Measurements from ENCODE around the gene XCL1. TPM values are rescaled to one million over a fixed set of nuclear protein-coding genes. Genes with fewer than 3 reads are reported as not detected.
"Not testable (repeated sequence)": the region's sequence is repeated elsewhere in the genome, so short reads cannot be mapped to it uniquely, and the experiment has no call there.

The XCL1 gene
- total RNA-seq, 1 donor = not detected

DNA sequence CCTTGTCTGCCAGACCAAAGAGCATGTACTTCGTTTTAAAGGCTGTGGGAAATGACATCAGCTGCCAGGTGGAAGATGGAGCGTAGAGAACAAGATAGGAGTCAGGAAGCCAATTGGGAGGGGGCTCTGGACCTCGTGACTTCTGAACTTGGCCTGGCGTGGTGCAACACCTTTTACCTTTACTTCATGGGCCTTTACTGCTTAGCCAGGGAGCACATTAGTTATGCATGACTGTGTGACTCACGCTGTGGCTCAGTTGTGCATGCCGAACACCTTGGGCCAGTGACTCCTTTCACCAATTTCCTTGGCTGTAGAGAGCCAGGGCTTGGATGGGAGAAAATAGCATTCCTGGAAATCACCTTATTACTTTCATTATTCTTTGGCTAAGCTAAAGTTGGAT is 7.2 kb downstream of the XCL1 start:
- H3K4me3 ChIP-seq (ENCODE audit: low read depth, low read length) = no peak overlapping the region
- peak; percentile 4 for DNase-seq (ENCODE audit: low read depth)
- TF ChIP-seq, protein P1, sequence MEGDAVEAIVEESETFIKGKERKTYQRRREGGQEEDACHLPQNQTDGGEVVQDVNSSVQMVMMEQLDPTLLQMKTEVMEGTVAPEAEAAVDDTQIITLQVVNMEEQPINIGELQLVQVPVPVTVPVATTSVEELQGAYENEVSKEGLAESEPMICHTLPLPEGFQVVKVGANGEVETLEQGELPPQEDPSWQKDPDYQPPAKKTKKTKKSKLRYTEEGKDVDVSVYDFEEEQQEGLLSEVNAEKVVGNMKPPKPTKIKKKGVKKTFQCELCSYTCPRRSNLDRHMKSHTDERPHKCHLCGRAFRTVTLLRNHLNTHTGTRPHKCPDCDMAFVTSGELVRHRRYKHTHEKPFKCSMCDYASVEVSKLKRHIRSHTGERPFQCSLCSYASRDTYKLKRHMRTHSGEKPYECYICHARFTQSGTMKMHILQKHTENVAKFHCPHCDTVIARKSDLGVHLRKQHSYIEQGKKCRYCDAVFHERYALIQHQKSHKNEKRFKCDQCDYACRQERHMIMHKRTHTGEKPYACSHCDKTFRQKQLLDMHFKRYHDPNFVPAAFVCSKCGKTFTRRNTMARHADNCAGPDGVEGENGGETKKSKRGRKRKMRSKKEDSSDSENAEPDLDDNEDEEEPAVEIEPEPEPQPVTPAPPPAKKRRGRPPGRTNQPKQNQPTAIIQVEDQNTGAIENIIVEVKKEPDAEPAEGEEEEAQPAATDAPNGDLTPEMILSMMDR (IDR thresholded peaks at IDR 0.05; ENCODE audit: insufficient read depth, low read length) = no peak

DNA sequence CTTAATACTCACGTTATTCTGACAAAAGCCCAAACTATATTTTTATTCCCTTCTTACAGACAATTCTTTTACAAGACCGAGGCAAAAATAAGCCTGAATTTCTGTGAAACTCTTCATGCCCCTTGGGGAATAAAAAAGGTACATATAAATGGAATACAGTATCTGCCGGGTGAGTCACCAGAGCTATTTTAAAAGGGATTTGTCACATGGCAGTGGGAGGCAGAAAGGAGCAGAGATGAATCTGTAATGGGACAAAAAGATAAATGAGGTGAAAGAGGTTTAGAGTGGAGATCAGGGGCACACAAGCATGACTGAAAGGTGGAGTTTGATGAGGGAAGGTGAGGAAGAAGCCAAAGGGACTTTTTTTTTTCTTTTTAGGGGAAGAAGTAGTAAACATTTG is 8.8 kb downstream of the XCL1 start:
- TF ChIP-seq, protein P1 (IDR thresholded peaks at IDR 0.05; ENCODE audit: insufficient read depth, low read length) = no peak
- no peak overlapping the region for H3K4me3 ChIP-seq (ENCODE audit: low read depth, low read length)
- DNase-seq (ENCODE audit: low read depth) = peak; percentile 53

DNA sequence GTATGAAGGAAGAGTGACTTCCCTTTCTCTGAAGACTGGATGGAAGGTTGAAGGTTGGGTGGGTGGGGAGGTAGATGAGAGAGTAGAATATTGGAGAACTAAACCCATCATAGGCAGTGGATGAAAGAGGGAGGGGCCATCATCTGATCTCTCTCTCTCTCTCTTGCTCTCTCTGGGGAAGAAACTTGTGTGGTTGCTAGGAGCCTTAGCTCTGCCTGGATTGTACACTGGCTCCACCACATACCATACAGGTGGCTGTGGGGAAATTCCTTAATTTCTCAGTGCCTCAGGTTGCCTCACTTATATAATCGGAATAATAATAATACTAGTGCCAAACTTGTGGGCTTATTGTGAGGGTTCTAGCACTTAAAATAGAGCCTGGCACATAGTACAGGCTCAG is 9.5 kb downstream of the XCL1 start:
- TF ChIP-seq, protein P1 (IDR thresholded peaks at IDR 0.05; ENCODE audit: insufficient read depth, low read length) = no peak
- DNase-seq (ENCODE audit: low read depth) = no peak
- H3K4me3 ChIP-seq (ENCODE audit: low read depth, low read length) = no peak overlapping the region

DNA sequence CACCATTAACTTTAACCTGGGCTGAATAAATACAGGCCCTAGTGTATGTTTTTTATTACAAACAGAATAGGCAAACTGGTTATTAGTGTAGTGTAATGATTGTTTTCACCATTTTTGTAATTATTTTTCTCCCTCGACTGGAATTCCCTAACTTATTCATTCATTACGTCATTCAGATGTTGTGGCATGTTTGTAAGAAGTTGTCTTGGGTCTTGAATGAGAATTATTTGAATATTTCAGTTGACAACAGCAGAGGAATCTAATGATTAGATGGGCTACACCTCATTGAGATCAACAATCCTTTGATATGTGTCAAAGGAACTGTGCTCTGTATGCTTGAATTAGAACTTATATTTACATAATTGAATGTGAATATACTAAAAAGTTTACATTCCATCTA is 12.8 kb downstream of the XCL1 start:
- TF ChIP-seq, protein P1 (IDR thresholded peaks at IDR 0.05; ENCODE audit: insufficient read depth, low read length) = no peak
- no peak for DNase-seq (ENCODE audit: low read depth)
- H3K4me3 ChIP-seq (ENCODE audit: low read depth, low read length) = no peak overlapping the region

DNA sequence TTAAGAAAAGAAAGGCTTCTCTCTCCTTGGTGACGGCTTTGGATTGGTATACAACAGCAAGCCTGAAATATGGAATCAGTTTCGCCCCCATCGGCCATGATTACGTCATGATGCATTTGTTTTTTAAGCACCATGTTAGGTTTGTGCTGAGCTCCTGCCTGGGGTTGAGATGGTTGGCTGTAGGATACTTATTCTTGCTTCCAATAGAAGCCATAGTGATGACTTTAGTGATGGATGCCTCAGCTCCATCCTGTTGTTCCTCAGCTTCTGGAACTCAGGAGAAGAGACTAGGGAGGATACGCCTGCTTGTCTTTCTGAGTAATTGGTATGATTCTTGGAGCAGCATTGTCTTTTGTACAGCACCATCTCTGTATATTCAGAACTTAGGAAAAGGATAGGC is 14.7 kb downstream of the XCL1 start:
- TF ChIP-seq, protein P1 (IDR thresholded peaks at IDR 0.05; ENCODE audit: insufficient read depth, low read length) = no peak
- DNase-seq (ENCODE audit: low read depth) = no peak
- H3K4me3 ChIP-seq (ENCODE audit: low read depth, low read length) = no peak overlapping the region

DNA sequence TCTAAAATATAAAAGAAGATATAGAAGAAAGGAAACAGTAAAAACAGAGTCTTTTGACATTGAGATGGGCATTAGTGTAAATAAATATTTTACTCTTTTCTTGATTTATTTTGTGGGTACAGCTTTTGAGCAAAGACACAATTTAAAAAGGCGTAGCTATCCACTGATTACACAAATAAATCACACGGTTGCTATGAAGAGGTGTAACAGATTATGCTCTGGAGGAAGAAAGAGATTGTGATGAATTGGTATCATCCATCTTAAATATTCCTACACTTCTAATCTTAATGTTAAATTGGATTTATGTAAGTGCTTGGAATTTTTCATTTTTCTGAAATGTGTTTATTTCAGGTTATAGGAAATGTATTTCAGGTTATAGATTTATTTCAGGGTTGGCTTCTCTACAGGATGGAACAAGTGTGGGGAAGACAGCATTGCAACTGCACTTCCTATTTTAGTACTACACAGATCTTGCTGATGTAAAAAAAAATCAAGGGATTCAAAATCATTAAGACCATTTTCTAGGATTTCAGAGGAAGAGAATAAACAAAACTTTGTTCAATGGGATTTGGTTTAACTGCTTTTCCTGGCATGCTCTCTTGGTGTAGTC is 15.3 kb downstream of the XCL1 start:
- H3K4me3 ChIP-seq (ENCODE audit: low read depth, low read length) = no peak overlapping the region
- no peak for DNase-seq (ENCODE audit: low read depth)
- TF ChIP-seq, protein P1 (IDR thresholded peaks at IDR 0.05; ENCODE audit: insufficient read depth, low read length) = no peak

DNA sequence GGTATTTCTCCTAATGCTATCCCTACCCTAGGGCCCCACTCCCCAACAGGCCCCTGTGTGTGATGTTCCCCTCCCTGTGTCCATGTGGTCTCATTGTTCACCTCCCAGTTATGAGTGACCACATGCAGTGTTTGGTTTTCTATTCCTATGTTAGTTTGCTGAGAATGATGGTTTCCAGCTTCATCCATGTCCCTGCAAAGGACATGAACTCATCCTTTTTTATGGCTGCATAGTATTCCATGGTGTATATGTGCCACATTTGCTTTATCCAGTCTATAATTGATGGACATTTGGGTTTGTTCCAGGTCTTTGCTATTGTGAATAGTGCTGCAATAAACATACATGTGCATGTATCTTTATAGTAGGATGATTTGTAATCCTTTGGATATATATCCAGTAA is 19.0 kb downstream of the XCL1 start:
- H3K4me3 ChIP-seq (ENCODE audit: low read depth, low read length); DNase-seq (ENCODE audit: low read depth): not testable (repeated sequence)

Data from fibroblast of the aortic adventitia (primary cell).